HCT116 (cell line): Measurements from ENCODE around the gene IL32. TPM values are rescaled to one million over a fixed set of nuclear protein-coding genes. Genes with fewer than 3 reads are reported as not detected.

Source experiments
- ATAC-seq: fragments of 200-7000 bp; cut with Tn5 transposase; 2 replicates; pipeline ENCODE4 v1.9.1; 2020; ENCODE audit warnings: mild to moderate bottlenecking, moderate library complexity
- BruUV-seq: library from RNA; stranded (reverse); fragments of 400-500 nt; replicated peaks from 2 replicates; lab custom pipeline; 2021; lab: Mats Ljungman, UMichigan
- CTCF ChIA-PET: fragments of 300-600 bp; sonication (Branson Sonifier 250); formaldehyde crosslinking; loops from one replicate; lab custom pipeline; 2021; ENCODE audit warnings: antibody characterized with exemption; lab: Charles Lee
- POLR2A ChIA-PET: fragments of 300-600, 350-600 bp; sonication (Branson Sonifier 250); formaldehyde crosslinking; loops from one replicate; lab custom pipeline; 2021; ENCODE audit warnings: antibody characterized with exemption; lab: Charles Lee
- RAD21 ChIA-PET, 2 experiments: fragments of 300-600 bp; sonication (Branson Sonifier 250); formaldehyde crosslinking; loops; one replicate each; lab custom pipeline; 2023; ENCODE audit warnings: low total read pairs in 2 of 2; ENCODE audit not compliant: uncharacterized antibody in 2 of 2, unreplicated experiment in 2 of 2, low non-redundant PET in 1 of 2; lab: Charles Lee
- DNase-seq: peaks from one replicate; pipeline ENCODE4 v3.0.0-alpha.2; 2010; ENCODE audit warnings: low read depth, low spot score
- H2AFZ ChIP-seq: fragments of 200-600 bp; shearing (Covaris generic), sonication (generic); 2 replicates; pipeline ENCODE4 v1.6.1; 2017; ENCODE audit warnings: low read depth, mixed run types, mixed read lengths, antibody characterized with exemption, low read length; ENCODE audit not compliant: poor library complexity, severe bottlenecking
- H3K27ac ChIP-seq: 2 replicates; pipeline ENCODE4 v1.5.1; 2012; ENCODE audit warnings: low read depth, low read length
- H3K27me3 ChIP-seq: fragments of 200-600 bp; sonication (generic); 2 replicates; pipeline ENCODE4 v1.6.1; 2016; ENCODE audit warnings: mixed run types, low read length, mixed read lengths; ENCODE audit not compliant: insufficient read depth
- H3K36me3 ChIP-seq, 2 experiments: fragments of 200-500 bp in 1 of 2; fragments of 200-600 bp in 1 of 2; sonication (Bioruptor generic) in 1 of 2; sonication (generic) in 1 of 2; 2 replicates each; pipeline versions ENCODE4 v1.5.1 to v1.6.1; 2014 to 2016; ENCODE audit warnings: low read length in 2 of 2, inconsistent platforms in 1 of 2, mixed read lengths in 1 of 2, mixed run types in 1 of 2; ENCODE audit not compliant: insufficient read depth in 2 of 2, control insufficient read depth in 1 of 2
- H3K4me1 ChIP-seq, 2 experiments: fragments of 200-600 bp in 1 of 2; sonication (generic) in 1 of 2; 2 replicates each; pipeline versions ENCODE4 v1.5.1 to v1.6.1; 2012 to 2017; ENCODE audit warnings: low read length in 2 of 2, inconsistent platforms in 1 of 2, mild to moderate bottlenecking in 1 of 2, mixed read lengths in 1 of 2, mixed run types in 1 of 2, moderate library complexity in 1 of 2; ENCODE audit not compliant: insufficient read depth in 2 of 2, control insufficient read depth in 1 of 2
- H3K4me2 ChIP-seq: fragments of 200-600 bp; sonication (generic); 2 replicates; pipeline ENCODE4 v1.6.1; 2017; ENCODE audit warnings: mixed run types, low read length, mixed read lengths
- H3K4me3 ChIP-seq, 2 experiments: fragments of 200-600 bp in 1 of 2; sonication (generic) in 1 of 2; replicated peaks in 1 of 2; 2 replicates each; pipeline ENCODE4 v1.5.1; 2011 to 2016; ENCODE audit warnings: low read length in 2 of 2, control low read depth in 1 of 2, low read depth in 1 of 2, mild to moderate bottlenecking in 1 of 2, mixed read lengths in 1 of 2, mixed run types in 1 of 2
- H3K79me2 ChIP-seq: fragments of 200-600 bp; sonication (generic); 2 replicates; pipeline ENCODE4 v1.6.1; 2017; ENCODE audit warnings: mild to moderate bottlenecking, mixed run types, low read length, moderate library complexity, mixed read lengths; ENCODE audit not compliant: insufficient read depth
- H3K9ac ChIP-seq: fragments of 200-600 bp; sonication (generic); 2 replicates; pipeline ENCODE4 v1.6.1; 2016; ENCODE audit warnings: low read length, mixed read lengths
- H3K9me2 ChIP-seq: fragments of 200-600 bp; sonication (generic), shearing (Covaris generic); 2 replicates; pipeline ENCODE4 v1.6.1; 2017; ENCODE audit warnings: mixed run types, mild to moderate bottlenecking, moderate library complexity; ENCODE audit not compliant: insufficient read depth
- H3K9me3 ChIP-seq, 2 experiments: fragments of 200-500 bp in 1 of 2; fragments of 200-600 bp in 1 of 2; sonication (Bioruptor generic) in 1 of 2; sonication (generic) in 1 of 2; 2 replicates each; pipeline ENCODE4 v1.6.1; 2014 to 2017; ENCODE audit warnings: low read length in 2 of 2, mixed read lengths in 2 of 2, inconsistent platforms in 1 of 2, low read depth in 1 of 2, mild to moderate bottlenecking in 1 of 2, mixed run types in 1 of 2, moderate library complexity in 1 of 2; ENCODE audit not compliant: control insufficient read depth in 1 of 2, insufficient read depth in 1 of 2
- H4K20me1 ChIP-seq: fragments of 200-600 bp; sonication (generic), shearing (Covaris generic); 2 replicates; pipeline ENCODE4 v1.6.1; 2017; ENCODE audit warnings: mixed run types, mild to moderate bottlenecking, moderate library complexity; ENCODE audit not compliant: insufficient read depth
- CTCF ChIP-seq, 3 experiments: fragments of 200-600 bp in 1 of 3; sonication (generic) in 1 of 3; IDR thresholded peaks in 2 of 3; conservative IDR thresholded peaks in 1 of 3; 2 replicates each; pipeline ENCODE4 v1.5.1; 2012 to 2017; ENCODE audit warnings: low read depth in 2 of 3, low read length in 2 of 3, antibody characterized with exemption in 1 of 3, borderline replicate concordance in 1 of 3, control low read depth in 1 of 3, mild to moderate bottlenecking in 1 of 3, mixed read lengths in 1 of 3, mixed run types in 1 of 3, moderate library complexity in 1 of 3; ENCODE audit not compliant: insufficient read depth in 1 of 3
- ELF1 ChIP-seq: IDR thresholded peaks from 2 replicates; pipeline ENCODE4 v1.6.1; 2012; ENCODE audit warnings: low read depth, borderline replicate concordance
- ZFX ChIP-seq: fragments of 450-650 bp; IDR thresholded peaks from 2 replicates; pipeline ENCODE4 v1.6.1; 2017
- intact Hi-C: fragments of 100-400 bp; cut with micrococcal nuclease; formaldehyde crosslinking; loops from 2 replicates; pipeline ENCODE4 v1.10.0; 2022
- total RNA-seq: library from RNA; stranded (reverse); gene quantifications from one replicate; pipeline ENCODE4 v1.2.1, GENCODE V29; 2021; ENCODE audit not compliant: unreplicated experiment
- TF ChIP-seq, protein P1 (sequence below): IDR thresholded peaks from 2 replicates; pipeline ENCODE4 v1.6.1; 2012; ENCODE audit warnings: low read depth

The IL32 gene
- total RNA-seq, 1 experiment from 2014 or later: 13.7 TPM

DNA sequence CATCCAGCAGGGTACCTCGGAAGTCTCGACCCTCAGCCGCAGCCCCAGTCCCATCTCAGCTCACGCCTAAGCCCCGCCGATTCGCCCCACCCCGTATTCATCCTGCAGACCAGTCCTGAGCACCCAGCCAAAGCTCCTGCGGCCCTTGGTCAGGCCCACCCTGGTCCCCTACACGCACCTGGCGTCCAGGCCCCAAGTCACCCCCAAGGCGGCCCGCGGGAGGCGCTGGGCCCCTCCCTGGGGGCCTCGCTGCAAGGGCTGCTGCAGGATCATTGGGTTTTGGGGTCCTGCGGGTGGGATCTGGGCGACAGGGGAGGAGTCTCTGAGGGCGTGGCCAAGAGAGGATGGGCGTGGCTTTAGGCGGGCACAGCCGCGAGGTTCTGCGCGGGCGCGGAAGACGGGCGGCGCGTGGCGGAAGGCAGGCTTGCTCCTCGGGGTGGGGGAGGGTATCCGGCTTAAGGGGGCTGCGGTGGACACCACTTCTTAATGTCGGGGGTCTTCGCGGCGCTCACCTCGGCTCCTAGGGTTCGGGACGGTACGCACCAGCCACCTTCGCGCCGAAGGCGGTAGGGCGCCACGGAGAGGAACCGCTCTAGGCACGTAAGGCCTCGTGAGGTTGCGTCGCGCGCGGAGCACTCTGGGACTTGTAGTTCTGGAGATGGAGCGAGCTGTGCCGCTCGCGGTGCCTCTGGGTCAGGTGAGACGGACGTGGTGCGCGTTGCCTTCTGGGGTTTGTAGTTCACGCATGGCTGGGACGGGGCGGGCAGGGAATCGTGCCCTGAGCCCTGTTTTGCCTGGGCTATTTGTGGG is 41.6 kb upstream of the IL32 start, which contains the start of the genes HCFC1R1 and THOC6 (continued):
- no peak for TF ChIP-seq CTCF (IDR thresholded peaks at IDR 0.05 in 2 of 3, conservative IDR thresholded peaks at IDR 0.05 in 1 of 3; ENCODE audit: borderline replicate concordance in 1 of 3, insufficient read depth in 1 of 3, low read depth in 2 of 3, low read length in 2 of 3)

DNA sequence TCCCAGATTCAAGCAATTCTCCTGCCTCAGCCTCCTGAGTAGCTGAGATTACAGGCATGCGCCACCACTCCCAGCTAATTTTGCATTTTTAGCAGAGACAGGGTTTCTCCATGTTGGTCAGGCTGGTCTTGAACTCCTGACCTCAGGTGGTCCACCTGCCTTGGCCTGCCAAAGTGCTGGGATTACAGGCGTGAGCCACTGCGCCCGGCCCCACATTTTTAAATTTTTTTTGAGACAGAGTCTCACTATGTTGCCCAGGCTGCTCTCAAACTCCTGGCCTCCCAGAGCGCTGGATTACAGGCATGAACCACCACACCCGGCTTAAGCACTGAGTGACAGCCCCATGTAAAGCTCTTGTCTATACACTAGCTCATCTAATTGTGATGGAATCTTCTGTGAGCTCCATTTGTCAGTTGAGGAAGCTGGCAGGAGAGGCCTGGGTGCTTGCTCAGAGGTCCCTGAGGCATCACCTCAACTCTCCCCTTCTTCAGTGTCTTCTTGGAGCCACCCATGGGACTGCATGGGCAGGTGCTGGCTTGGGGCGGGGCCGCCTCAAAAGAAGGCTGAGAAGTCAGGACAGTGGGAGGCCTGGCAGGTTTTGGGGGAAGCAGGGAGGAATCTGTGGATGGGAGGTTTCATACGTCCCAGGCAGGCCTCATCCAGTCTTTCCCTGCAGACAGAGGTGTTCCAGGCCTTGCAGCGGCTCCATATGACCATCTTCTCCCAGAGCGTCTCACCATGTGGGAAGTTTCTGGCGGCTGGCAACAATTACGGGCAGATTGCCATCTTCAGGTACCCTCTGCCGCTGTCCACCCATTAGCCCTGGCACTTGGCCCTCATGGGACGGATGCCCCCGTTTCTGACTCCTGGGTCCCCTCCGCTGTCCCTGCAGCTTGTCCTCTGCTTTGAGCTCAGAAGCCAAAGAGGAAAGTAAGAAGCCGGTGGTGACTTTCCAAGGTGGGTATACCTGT is 40.1 kb upstream of the IL32 start:
- Histone ChIP-seq H3K79me2 (peaks cover 25% of the 10 kb centered on the region; the same call in 1 of the 2 replicates), H3K9me3 (no peaks in the 10 kb centered on the region), H3K9ac (peak overlapping the region; percentile 99; the same call in 1 of the 2 replicates), H3K27me3 (no peaks in the 10 kb centered on the region), H3K27ac (peak overlapping the region; percentile 100; the same call in 1 of the 2 replicates), H3K9me2 (no peaks in the 10 kb centered on the region), H4K20me1 (no peaks in the 10 kb centered on the region), H3K4me3 (peak overlapping the region; percentile 94 to 95), H3K4me1 (peaks cover 16 to 55% of the 10 kb centered on the region in 2 experiments), H3K4me2 (peak overlapping the region; percentile 86), H2AFZ (no peak overlapping the region), H3K36me3 (peaks cover 8 to 32% of the 10 kb centered on the region in 2 experiments; a peak in 2 of 4 replicates)
- ChIA-PET RAD21 (no interaction called here), POLR2A (interaction anchor here (0.6 to 8.2 kb wide), 4 partner anchors 20 to 177 kb away, joined by 3 to 188 read pairs (median 3); no protein-coding TSS in a partner anchor), CTCF (interaction anchor here (0.9 kb wide), 1 partner anchor 8 kb away, joined by 3 read pairs; no protein-coding TSS in a partner anchor)
- DNase-seq: no peak
- BruUV-seq: no TSS peak
- TF ChIP-seq ZFX (no peak), ELF1 (no peak)
- TF ChIP-seq, protein P1, sequence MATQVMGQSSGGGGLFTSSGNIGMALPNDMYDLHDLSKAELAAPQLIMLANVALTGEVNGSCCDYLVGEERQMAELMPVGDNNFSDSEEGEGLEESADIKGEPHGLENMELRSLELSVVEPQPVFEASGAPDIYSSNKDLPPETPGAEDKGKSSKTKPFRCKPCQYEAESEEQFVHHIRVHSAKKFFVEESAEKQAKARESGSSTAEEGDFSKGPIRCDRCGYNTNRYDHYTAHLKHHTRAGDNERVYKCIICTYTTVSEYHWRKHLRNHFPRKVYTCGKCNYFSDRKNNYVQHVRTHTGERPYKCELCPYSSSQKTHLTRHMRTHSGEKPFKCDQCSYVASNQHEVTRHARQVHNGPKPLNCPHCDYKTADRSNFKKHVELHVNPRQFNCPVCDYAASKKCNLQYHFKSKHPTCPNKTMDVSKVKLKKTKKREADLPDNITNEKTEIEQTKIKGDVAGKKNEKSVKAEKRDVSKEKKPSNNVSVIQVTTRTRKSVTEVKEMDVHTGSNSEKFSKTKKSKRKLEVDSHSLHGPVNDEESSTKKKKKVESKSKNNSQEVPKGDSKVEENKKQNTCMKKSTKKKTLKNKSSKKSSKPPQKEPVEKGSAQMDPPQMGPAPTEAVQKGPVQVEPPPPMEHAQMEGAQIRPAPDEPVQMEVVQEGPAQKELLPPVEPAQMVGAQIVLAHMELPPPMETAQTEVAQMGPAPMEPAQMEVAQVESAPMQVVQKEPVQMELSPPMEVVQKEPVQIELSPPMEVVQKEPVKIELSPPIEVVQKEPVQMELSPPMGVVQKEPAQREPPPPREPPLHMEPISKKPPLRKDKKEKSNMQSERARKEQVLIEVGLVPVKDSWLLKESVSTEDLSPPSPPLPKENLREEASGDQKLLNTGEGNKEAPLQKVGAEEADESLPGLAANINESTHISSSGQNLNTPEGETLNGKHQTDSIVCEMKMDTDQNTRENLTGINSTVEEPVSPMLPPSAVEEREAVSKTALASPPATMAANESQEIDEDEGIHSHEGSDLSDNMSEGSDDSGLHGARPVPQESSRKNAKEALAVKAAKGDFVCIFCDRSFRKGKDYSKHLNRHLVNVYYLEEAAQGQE: no peak
- no peak for ATAC-seq
- intact Hi-C loops: loop anchor here (2.0 kb wide), 1 partner anchor 21 kb away; no protein-coding TSS in a partner anchor
